Breast epithelium (tissue), 4 donors: Measurements from ENCODE around the gene ZNF516. TPM values are rescaled to one million over a fixed set of nuclear protein-coding genes. Genes with fewer than 3 reads are reported as not detected.

Experiments used
- DNase-seq, 2 donors: peaks; one replicate each; pipeline ENCODE4 v3.0.0-alpha.2; 2019; ENCODE audit warnings: low spot score in 2 of 2
- H3K27ac ChIP-seq, 2 donors: fragments of 200-600 bp; sonication (generic) in 1 of 2; one replicate each; pipeline ENCODE4 v1.5.1; 2016 to 2019; ENCODE audit warnings: mild to moderate bottlenecking in 1 of 2
- H3K27me3 ChIP-seq, 2 donors: fragments of 200-600 bp; sonication (generic) in 1 of 2; one replicate each; pipeline versions ENCODE4 v1.5.1 to v1.6.0; 2017 to 2019; ENCODE audit warnings: control low read depth in 1 of 2, mild to moderate bottlenecking in 1 of 2
- H3K36me3 ChIP-seq: fragments of 200-600 bp; one replicate; pipeline ENCODE4 v1.5.1; 2019
- H3K4me1 ChIP-seq, 2 donors: fragments of 200-600 bp; sonication (generic); one replicate each; pipeline ENCODE4 v1.5.1; 2016 to 2019; ENCODE audit warnings: control low read depth in 1 of 2
- H3K4me3 ChIP-seq, 3 donors: fragments of 200-600 bp; sonication (generic); 1 replicate in 2 of 3; 2 replicates in 1 of 3; pipeline ENCODE4 v1.5.1; 2016 to 2019; ENCODE audit warnings: mild to moderate bottlenecking in 3 of 3, moderate library complexity in 2 of 3
- H3K9me3 ChIP-seq, 2 donors: fragments of 200-600 bp; sonication (generic) in 1 of 2; one replicate each; pipeline ENCODE4 v1.5.1; 2016 to 2019; ENCODE audit warnings: control low read depth in 1 of 2
- POLR2A ChIP-seq: fragments of 450-650 bp; IDR thresholded peaks from one replicate; pipeline ENCODE4 v1.6.1; 2016; ENCODE audit warnings: antibody characterized with exemption, mild to moderate bottlenecking, moderate library complexity
- POLR2AphosphoS5 ChIP-seq, 3 donors: sonication (generic); formaldehyde crosslinking; IDR thresholded peaks; one replicate each; pipeline ENCODE4 v1.6.1; 2017; ENCODE audit warnings: antibody characterized with exemption in 3 of 3
- intact Hi-C: fragments of 100-400 bp; cut with DNase I; formaldehyde crosslinking; loops from one replicate; pipeline ENCODE4 v1.15.1; 2023; ENCODE audit warnings: low total_unique reads
- total RNA-seq, 3 donors: library from RNA; depleted of rRNA; stranded (reverse); fragments of >200 nt; gene quantifications; one replicate each; pipeline ENCODE4 v1.1.0, GENCODE V29; 2016
- TF ChIP-seq, protein P1 (sequence below), 3 donors: fragments of 450-650 bp; IDR thresholded peaks; one replicate each; pipeline ENCODE4 v1.5.1; 2016 to 2017; ENCODE audit warnings: antibody characterized with exemption in 3 of 3, mild to moderate bottlenecking in 3 of 3, moderate library complexity in 3 of 3

ZNF516 gene
- total RNA-seq, 3 donors from 2014 or later, result 12.0 to 33.4 (median 24.0) TPM

DNA sequence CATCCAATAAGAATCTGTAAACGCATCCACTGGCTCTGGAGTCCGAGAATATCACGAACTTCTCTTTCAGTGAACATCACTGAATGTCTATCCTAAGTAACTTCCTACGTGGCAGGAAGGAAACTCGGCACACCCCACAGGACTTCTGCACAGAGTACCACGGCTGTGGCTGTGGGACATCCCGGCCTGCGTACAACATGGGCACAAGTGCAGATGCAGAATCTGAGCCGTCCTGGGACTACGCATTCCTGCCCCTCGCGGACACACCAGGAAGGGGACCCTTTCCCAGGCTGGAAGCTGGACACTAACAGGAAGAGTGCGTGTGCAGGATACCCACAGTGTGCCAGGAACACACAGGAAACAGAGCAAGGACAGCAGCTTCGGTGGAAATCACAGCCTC, 60.6 kb downstream of the ZNF516 start:
- intact Hi-C loops, result no loop called here
- no peaks in the 10 kb centered on the region for H3K9me3 ChIP-seq
- no peak overlapping the region for H3K4me3 ChIP-seq
- no peaks in the 10 kb centered on the region for H3K4me1 ChIP-seq
- H3K27me3 ChIP-seq, result no peaks in the 10 kb centered on the region
- no peaks in the 10 kb centered on the region for H3K36me3 ChIP-seq
- TF ChIP-seq POLR2AphosphoS5 (IDR thresholded peaks at IDR 0.05) (no peak), POLR2A (no peak)
- no peak overlapping the region for H3K27ac ChIP-seq
- no peak for DNase-seq

DNA sequence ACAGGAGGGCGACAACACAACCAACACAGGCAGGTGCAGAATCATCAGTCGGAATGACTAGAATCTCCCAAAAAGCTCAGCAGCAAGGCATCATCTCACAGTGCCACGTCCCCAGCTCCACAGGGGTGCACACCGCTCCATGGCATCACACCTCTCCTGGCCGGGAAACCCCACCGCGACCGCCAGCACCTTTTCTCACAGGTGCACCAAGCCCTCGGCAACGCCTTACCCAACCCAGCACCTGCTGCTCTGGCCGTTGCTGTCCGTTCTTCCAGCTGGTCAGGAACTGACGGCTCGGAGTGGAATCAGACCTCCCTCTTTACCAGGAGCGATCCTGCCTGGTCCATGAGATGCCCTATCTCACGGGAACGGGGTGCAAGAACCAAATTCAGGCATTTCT, 61.3 kb downstream of the ZNF516 start:
- H3K27ac ChIP-seq, result no peak overlapping the region
- H3K27me3 ChIP-seq, result no peaks in the 10 kb centered on the region
- H3K4me1 ChIP-seq, result no peaks in the 10 kb centered on the region
- H3K36me3 ChIP-seq, result no peaks in the 10 kb centered on the region
- H3K9me3 ChIP-seq, result no peaks in the 10 kb centered on the region
- TF ChIP-seq POLR2AphosphoS5 (IDR thresholded peaks at IDR 0.05), result no peak
- no peak for TF ChIP-seq POLR2A
- TF ChIP-seq, protein P1, sequence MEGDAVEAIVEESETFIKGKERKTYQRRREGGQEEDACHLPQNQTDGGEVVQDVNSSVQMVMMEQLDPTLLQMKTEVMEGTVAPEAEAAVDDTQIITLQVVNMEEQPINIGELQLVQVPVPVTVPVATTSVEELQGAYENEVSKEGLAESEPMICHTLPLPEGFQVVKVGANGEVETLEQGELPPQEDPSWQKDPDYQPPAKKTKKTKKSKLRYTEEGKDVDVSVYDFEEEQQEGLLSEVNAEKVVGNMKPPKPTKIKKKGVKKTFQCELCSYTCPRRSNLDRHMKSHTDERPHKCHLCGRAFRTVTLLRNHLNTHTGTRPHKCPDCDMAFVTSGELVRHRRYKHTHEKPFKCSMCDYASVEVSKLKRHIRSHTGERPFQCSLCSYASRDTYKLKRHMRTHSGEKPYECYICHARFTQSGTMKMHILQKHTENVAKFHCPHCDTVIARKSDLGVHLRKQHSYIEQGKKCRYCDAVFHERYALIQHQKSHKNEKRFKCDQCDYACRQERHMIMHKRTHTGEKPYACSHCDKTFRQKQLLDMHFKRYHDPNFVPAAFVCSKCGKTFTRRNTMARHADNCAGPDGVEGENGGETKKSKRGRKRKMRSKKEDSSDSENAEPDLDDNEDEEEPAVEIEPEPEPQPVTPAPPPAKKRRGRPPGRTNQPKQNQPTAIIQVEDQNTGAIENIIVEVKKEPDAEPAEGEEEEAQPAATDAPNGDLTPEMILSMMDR (IDR thresholded peaks at IDR 0.05), result no peak
- H3K4me3 ChIP-seq, result no peak overlapping the region
- no peak for DNase-seq
- intact Hi-C loops, result no loop called here

DNA sequence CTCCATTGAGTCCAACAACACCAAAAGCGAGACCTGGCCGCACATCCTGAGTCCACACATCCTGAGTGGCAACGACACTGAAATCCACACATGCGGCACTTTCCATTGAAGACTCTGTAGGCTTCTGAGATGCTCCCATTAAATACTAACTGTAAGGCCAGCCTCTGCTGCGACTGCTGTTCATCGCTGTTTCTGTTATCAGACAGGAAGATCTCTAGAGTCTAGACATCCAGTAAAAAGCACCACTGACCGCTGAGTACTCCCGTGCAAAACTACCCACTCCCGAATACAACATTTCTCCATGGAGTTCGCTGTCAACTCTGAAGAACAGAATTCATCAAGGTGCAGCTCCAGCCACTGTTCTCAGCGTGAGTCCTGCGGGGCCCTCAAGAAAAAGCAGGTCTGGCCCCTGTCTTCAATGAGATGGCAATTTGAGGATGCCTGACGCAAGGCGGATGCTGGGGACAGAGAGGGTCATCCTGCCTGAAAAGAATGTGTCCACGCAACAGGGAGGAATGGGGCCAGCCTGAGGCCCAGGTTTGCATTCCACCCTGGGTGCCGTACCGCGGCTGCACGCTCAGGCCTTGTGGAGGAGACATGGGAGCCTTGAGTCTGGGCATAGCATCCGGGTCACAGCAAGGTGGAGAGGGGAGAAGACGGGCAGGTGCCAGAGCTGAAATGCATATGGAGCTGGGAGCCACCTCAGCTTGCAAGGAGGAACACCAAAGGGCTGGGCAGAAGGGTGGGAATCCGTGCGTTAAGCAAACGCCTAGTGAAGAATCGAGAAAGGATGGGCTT, 61.9 kb downstream of the ZNF516 start:
- Histone ChIP-seq H3K27ac (no peak overlapping the region), H3K27me3 (no peaks in the 10 kb centered on the region), H3K4me1 (no peaks in the 10 kb centered on the region), H3K4me3 (no peak overlapping the region), H3K36me3 (no peaks in the 10 kb centered on the region), H3K9me3 (no peaks in the 10 kb centered on the region)
- intact Hi-C loops, result no loop called here
- TF ChIP-seq POLR2A, result no peak
- TF ChIP-seq, protein P1 (IDR thresholded peaks at IDR 0.05), result no peak
- no peak for TF ChIP-seq POLR2AphosphoS5 (IDR thresholded peaks at IDR 0.05)
- DNase-seq, result no peak

DNA sequence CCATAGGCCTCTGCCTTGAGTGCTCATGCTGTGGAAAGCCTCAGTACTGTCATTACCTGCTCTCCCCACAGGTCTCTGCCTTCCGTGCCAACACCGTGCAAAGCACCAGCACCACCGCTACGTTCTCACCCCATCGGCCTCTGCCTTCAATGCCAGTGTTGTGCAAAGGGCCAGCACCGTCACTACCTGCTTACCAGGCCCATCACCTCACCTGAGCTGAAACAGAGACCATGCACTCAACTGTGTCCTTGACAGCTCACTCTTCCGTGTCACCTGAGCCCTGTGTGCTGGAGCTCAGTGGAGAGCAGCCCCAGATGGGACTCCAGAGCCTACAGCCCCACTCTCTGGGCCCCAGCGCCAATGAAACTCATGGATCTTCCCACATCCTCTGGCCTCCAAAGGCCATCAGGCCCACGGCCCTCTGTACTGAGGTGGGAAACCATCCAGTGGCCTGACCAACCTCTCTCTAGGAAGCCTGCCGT, 62.7 kb downstream of the ZNF516 start:
- H3K27ac ChIP-seq, result no peak overlapping the region
- DNase-seq, result no peak
- no peaks in the 10 kb centered on the region for H3K4me1 ChIP-seq
- intact Hi-C loops, result no loop called here
- no peaks in the 10 kb centered on the region for H3K9me3 ChIP-seq
- H3K36me3 ChIP-seq, result no peaks in the 10 kb centered on the region
- TF ChIP-seq POLR2A, result no peak
- TF ChIP-seq, protein P1 (IDR thresholded peaks at IDR 0.05), result no peak
- TF ChIP-seq POLR2AphosphoS5 (IDR thresholded peaks at IDR 0.05), result no peak
- no peak overlapping the region for H3K4me3 ChIP-seq
- H3K27me3 ChIP-seq, result no peaks in the 10 kb centered on the region

- TF ChIP-seq, protein P1 (IDR thresholded peaks at IDR 0.05), result no peak
- TF ChIP-seq POLR2A (no peak), POLR2AphosphoS5 (IDR thresholded peaks at IDR 0.05) (no peak)
- Histone ChIP-seq H3K4me1 (no peaks in the 10 kb centered on the region), H3K36me3 (no peaks in the 10 kb centered on the region), H3K4me3 (no peak overlapping the region), H3K9me3 (no peaks in the 10 kb centered on the region), H3K27ac (no peak overlapping the region), H3K27me3 (no peaks in the 10 kb centered on the region)
- DNase-seq, result no peak
- intact Hi-C loops, result no loop called here
Observed at GRCh38 chr18:76431437-76432273, 63.4 kb downstream of the ZNF516 start.
